Measurements from ENCODE around the gene GLI2. TPM values are rescaled to one million over a fixed set of nuclear protein-coding genes. Genes with fewer than 3 reads are reported as not detected.

GLI2 gene
- total RNA-seq, 2 experiments from 2014 or later, result not detected

DNA sequence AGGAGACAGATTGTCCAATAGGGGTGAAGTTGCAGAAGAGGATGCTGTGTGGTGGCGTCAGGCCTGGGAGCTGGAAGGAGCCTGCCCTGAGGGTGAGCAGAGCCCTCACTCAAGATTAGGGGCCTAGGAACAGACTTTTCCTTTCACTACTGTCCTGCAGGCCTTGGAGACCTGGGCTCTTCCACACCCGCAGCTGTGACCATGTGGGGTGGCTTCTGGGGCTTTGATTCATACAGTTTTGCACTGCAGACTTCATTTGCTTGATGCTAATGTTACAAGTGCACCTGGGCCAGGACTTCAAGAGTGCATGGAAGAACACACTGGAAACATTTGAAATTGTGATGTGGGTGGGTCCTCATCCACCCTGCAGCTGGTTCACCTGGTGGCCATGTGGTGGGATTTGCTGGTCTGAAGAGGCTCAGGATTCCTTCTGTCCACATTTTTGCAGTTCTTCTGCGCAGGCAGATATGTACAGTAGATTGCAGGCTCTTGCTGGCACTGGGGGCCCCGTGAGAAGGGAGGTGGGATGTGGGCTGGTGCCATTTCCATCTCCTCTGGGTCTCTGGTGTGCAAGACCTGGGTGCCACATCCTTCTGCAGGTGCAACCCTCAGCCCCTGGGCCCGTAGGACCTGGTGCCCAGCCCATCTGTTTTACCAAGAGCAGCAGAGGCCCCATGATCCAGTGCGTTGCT lies 9.9 kb downstream of the GLI2 start:
- Histone ChIP-seq H3K4me3 (ENCODE audit: low read depth, low read length, poor library complexity, severe bottlenecking) (no peak overlapping the region), H3K79me2 (ENCODE audit: insufficient read depth, low read depth, low read length) (no peaks in the 10 kb centered on the region), H3K36me3 (ENCODE audit: insufficient read depth, low read length) (no peaks in the 10 kb centered on the region), H3K4me2 (ENCODE audit: low read length) (no peak overlapping the region), H3K27ac (ENCODE audit: low read depth, low read length, poor library complexity, severe bottlenecking) (no peak overlapping the region), H3K4me1 (ENCODE audit: insufficient read depth, low read length, poor library complexity, severe bottlenecking) (no peaks in the 10 kb centered on the region), H4K20me1 (ENCODE audit: insufficient read depth, low read length) (no peaks in the 10 kb centered on the region), H3K9me2 (ENCODE audit: insufficient read depth, low read length) (no peaks in the 10 kb centered on the region), H3K9me3 (ENCODE audit: low read length) (no peaks in the 10 kb centered on the region), H2AFZ (ENCODE audit: low read length) (no peak overlapping the region)
- TF ChIP-seq CTCF (conservative IDR thresholded peaks at IDR 0.05; ENCODE audit: low read length) (no peak), EZH2phosphoT487 (IDR thresholded peaks at IDR 0.05; ENCODE audit: borderline replicate concordance, low read depth, low read length) (no peak)
- DNase-seq (ENCODE audit: low spot score), result no peak
- BruUV-seq (replicated peaks), result no TSS peak
- CTCF ChIA-PET (ENCODE audit: unreplicated experiment), result no interaction called here
- POLR2A ChIA-PET, result no interaction called here
- intact Hi-C loops (cut with micrococcal nuclease; ENCODE audit: unreplicated experiment), result no loop called here

- Histone ChIP-seq H3K4me1 (ENCODE audit: insufficient read depth, low read length, poor library complexity, severe bottlenecking) (no peaks in the 10 kb centered on the region), H3K9me3 (ENCODE audit: low read length) (no peaks in the 10 kb centered on the region), H3K4me3 (ENCODE audit: low read depth, low read length, poor library complexity, severe bottlenecking) (no peak overlapping the region), H3K79me2 (ENCODE audit: insufficient read depth, low read depth, low read length) (no peaks in the 10 kb centered on the region), H3K36me3 (ENCODE audit: insufficient read depth, low read length) (no peaks in the 10 kb centered on the region), H2AFZ (ENCODE audit: low read length) (no peak overlapping the region), H3K4me2 (ENCODE audit: low read length) (no peak overlapping the region), H4K20me1 (ENCODE audit: insufficient read depth, low read length) (no peaks in the 10 kb centered on the region), H3K27ac (ENCODE audit: low read depth, low read length, poor library complexity, severe bottlenecking) (no peak overlapping the region), H3K9me2 (ENCODE audit: insufficient read depth, low read length) (no peaks in the 10 kb centered on the region)
- TF ChIP-seq CTCF (conservative IDR thresholded peaks at IDR 0.05; ENCODE audit: low read length), result no peak
- TF ChIP-seq EZH2phosphoT487 (IDR thresholded peaks at IDR 0.05; ENCODE audit: borderline replicate concordance, low read depth, low read length), result no peak
- intact Hi-C loops (cut with micrococcal nuclease; ENCODE audit: unreplicated experiment), result no loop called here
- ChIA-PET CTCF (ENCODE audit: unreplicated experiment) (no interaction called here), POLR2A (no interaction called here)
- DNase-seq (ENCODE audit: low spot score), result no peak
- no TSS peak for BruUV-seq (replicated peaks)
Measured at GRCh38 chr2:120746144-120746543, 10.5 kb downstream of the GLI2 start.

GRCh38 chr2:120747281-120747680 lies 11.6 kb downstream of the GLI2 start:
- no peaks in the 10 kb centered on the region for H3K9me2 ChIP-seq (ENCODE audit: insufficient read depth, low read length)
- TF ChIP-seq EZH2phosphoT487 (IDR thresholded peaks at IDR 0.05; ENCODE audit: borderline replicate concordance, low read depth, low read length), result no peak
- TF ChIP-seq CTCF (conservative IDR thresholded peaks at IDR 0.05; ENCODE audit: low read length), result no peak
- no peaks in the 10 kb centered on the region for H3K36me3 ChIP-seq (ENCODE audit: insufficient read depth, low read length)
- intact Hi-C loops (cut with micrococcal nuclease; ENCODE audit: unreplicated experiment), result no loop called here
- POLR2A ChIA-PET, result no interaction called here
- CTCF ChIA-PET (ENCODE audit: unreplicated experiment), result no interaction called here
- no peak overlapping the region for H3K27ac ChIP-seq (ENCODE audit: low read depth, low read length, poor library complexity, severe bottlenecking)
- H2AFZ ChIP-seq (ENCODE audit: low read length), result no peak overlapping the region
- H3K4me3 ChIP-seq (ENCODE audit: low read depth, low read length, poor library complexity, severe bottlenecking), result no peak overlapping the region
- H4K20me1 ChIP-seq (ENCODE audit: insufficient read depth, low read length), result no peaks in the 10 kb centered on the region
- DNase-seq (ENCODE audit: low spot score), result no peak
- no peaks in the 10 kb centered on the region for H3K9me3 ChIP-seq (ENCODE audit: low read length)
- no peak overlapping the region for H3K4me2 ChIP-seq (ENCODE audit: low read length)
- no TSS peak for BruUV-seq (replicated peaks)
- no peaks in the 10 kb centered on the region for H3K4me1 ChIP-seq (ENCODE audit: insufficient read depth, low read length, poor library complexity, severe bottlenecking)
- no peaks in the 10 kb centered on the region for H3K79me2 ChIP-seq (ENCODE audit: insufficient read depth, low read depth, low read length)
